Activated T-helper 1 cell treated with anti-CD3 and anti-CD28 coated beads, Interleukin-12 subunit alpha, Interleukin-12 subunit beta, Interleukin-2, Interleukin-4 antibody, amounts not matched to agents 30 ng/mL and 10 ng/mL and 1 ng/mL, durations not matched to agents 14 hours and 24 hours and 36 hours (primary cell): ENCODE measurements around the gene PIP. TPM values are rescaled to one million over a fixed set of nuclear protein-coding genes. Genes with fewer than 3 reads are reported as not detected.
"Not testable (repeated sequence)": the region's sequence is repeated elsewhere in the genome, so short reads cannot be mapped to it uniquely, and the experiment has no call there.

Experiments used
- DNase-seq: peaks from one replicate; pipeline ENCODE4 v3.0.0; 2021; ENCODE audit warnings: low spot score
- H3K27ac Mint-ChIP-seq: one replicate; pipeline ENCODE4 v1.8.0; 2021; ENCODE audit warnings: mild to moderate bottlenecking, mixed read lengths
- H3K27me3 Mint-ChIP-seq: one replicate; pipeline ENCODE4 v1.8.0; 2022; ENCODE audit warnings: mild to moderate bottlenecking, moderate library complexity, mixed read lengths; ENCODE audit not compliant: insufficient read depth
- H3K36me3 Mint-ChIP-seq: one replicate; pipeline ENCODE4 v1.8.0; 2021; ENCODE audit warnings: low read depth, mixed read lengths
- H3K4me1 Mint-ChIP-seq: one replicate; pipeline ENCODE4 v1.8.0; 2021; ENCODE audit warnings: low read depth, mixed read lengths
- H3K4me3 Mint-ChIP-seq: one replicate; pipeline ENCODE4 v1.8.0; 2021; ENCODE audit warnings: mild to moderate bottlenecking, moderate library complexity, mixed read lengths
- H3K9me3 Mint-ChIP-seq: one replicate; pipeline ENCODE4 v1.8.0; 2021; ENCODE audit warnings: mixed read lengths
- intact Hi-C: fragments of 100-400 bp; cut with micrococcal nuclease; formaldehyde crosslinking; loops from one replicate; pipeline ENCODE4 v1.15.1; 2024
- total RNA-seq: library from RNA; stranded (reverse); gene quantifications from 2 replicates; pipeline ENCODE4 v1.2.3, GENCODE V29; 2022

The PIP gene
- total RNA-seq = not detected in 2 replicates

- H3K4me3 Mint-ChIP-seq = no peak within 1 kb of the TSS
- H3K36me3 Mint-ChIP-seq = no peaks in the 10 kb centered on the region
- H3K27ac Mint-ChIP-seq = no peak within 1 kb of the TSS
- no peaks in the 10 kb centered on the region for H3K4me1 Mint-ChIP-seq
- no peaks in the 10 kb centered on the region for H3K9me3 Mint-ChIP-seq
- peaks cover 11% of the 10 kb centered on the region for H3K27me3 Mint-ChIP-seq
- DNase-seq = no peak
- intact Hi-C loops = no loop called here
Measured at GRCh38 chr7:143131781-143132180, at the start of gene PIP. TSS of gene PIP (plus strand) at chr7:143132077. CDS start at chr7:143132117, 40 bp downstream.

- intact Hi-C loops = no loop called here
- DNase-seq = no peak
- Mint-ChIP-seq H3K36me3 (no peaks in the 10 kb centered on the region), H3K9me3 (peaks cover 5% of the 10 kb centered on the region), H3K27me3 (peaks cover 12% of the 10 kb centered on the region), H3K27ac (no peak overlapping the region), H3K4me3 (no peak overlapping the region), H3K4me1 (no peaks in the 10 kb centered on the region)
Measured at GRCh38 chr7:143085109-143085508, 46.8 kb upstream of the PIP start.

- intact Hi-C loops, H3K4me1 Mint-ChIP-seq, H3K27ac Mint-ChIP-seq, H3K4me3 Mint-ChIP-seq, H3K36me3 Mint-ChIP-seq, H3K9me3 Mint-ChIP-seq, DNase-seq: not testable (repeated sequence)
- peaks cover 12% of the 10 kb centered on the region for H3K27me3 Mint-ChIP-seq
Measured at GRCh38 chr7:143085610-143086009, 46.3 kb upstream of the PIP start.

GRCh38 chr7:143088549-143089231 is 43.2 kb upstream of the PIP start:
- DNase-seq, H3K27me3 Mint-ChIP-seq, H3K36me3 Mint-ChIP-seq, H3K4me3 Mint-ChIP-seq, H3K27ac Mint-ChIP-seq, H3K4me1 Mint-ChIP-seq, intact Hi-C loops, H3K9me3 Mint-ChIP-seq: not testable (repeated sequence)

GRCh38 chr7:143096146-143096545 is 35.7 kb upstream of the PIP start:
- Mint-ChIP-seq H3K4me1 (no peaks in the 10 kb centered on the region), H3K4me3 (no peak overlapping the region), H3K9me3 (peaks cover 12% of the 10 kb centered on the region), H3K27ac (no peak overlapping the region), H3K36me3 (no peaks in the 10 kb centered on the region), H3K27me3 (peaks cover 1% of the 10 kb centered on the region)
- intact Hi-C loops = no loop called here
- DNase-seq = no peak

GRCh38 chr7:143099579-143099978 is 32.3 kb upstream of the PIP start:
- H3K36me3 Mint-ChIP-seq, intact Hi-C loops, H3K27me3 Mint-ChIP-seq, H3K4me3 Mint-ChIP-seq, H3K27ac Mint-ChIP-seq, H3K4me1 Mint-ChIP-seq, DNase-seq: not testable (repeated sequence)
- H3K9me3 Mint-ChIP-seq = peaks cover 12% of the 10 kb centered on the region

- no peak for DNase-seq
- Mint-ChIP-seq H3K4me1 (no peaks in the 10 kb centered on the region), H3K36me3 (no peaks in the 10 kb centered on the region), H3K9me3 (peaks cover 3% of the 10 kb centered on the region), H3K27me3 (no peaks in the 10 kb centered on the region), H3K27ac (no peak overlapping the region), H3K4me3 (no peak overlapping the region)
- intact Hi-C loops = no loop called here
Measured at GRCh38 chr7:143104759-143105158, 27.1 kb upstream of the PIP start.

GRCh38 chr7:143108019-143108418 is 23.9 kb upstream of the PIP start:
- H3K4me3 Mint-ChIP-seq, intact Hi-C loops, H3K27me3 Mint-ChIP-seq, DNase-seq, H3K9me3 Mint-ChIP-seq, H3K4me1 Mint-ChIP-seq, H3K27ac Mint-ChIP-seq, H3K36me3 Mint-ChIP-seq: not testable (repeated sequence)

GRCh38 chr7:143117395-143117794 is 14.5 kb upstream of the PIP start:
- Mint-ChIP-seq H3K4me1 (no peaks in the 10 kb centered on the region), H3K27ac (no peak overlapping the region), H3K9me3 (peaks cover 11% of the 10 kb centered on the region), H3K4me3 (no peak overlapping the region), H3K36me3 (no peaks in the 10 kb centered on the region), H3K27me3 (peaks cover 3% of the 10 kb centered on the region)
- no peak for DNase-seq
- intact Hi-C loops = no loop called here

- H3K27ac Mint-ChIP-seq = no peak overlapping the region
- peaks cover 8% of the 10 kb centered on the region for H3K9me3 Mint-ChIP-seq
- H3K4me3 Mint-ChIP-seq = no peak overlapping the region
- no peaks in the 10 kb centered on the region for H3K4me1 Mint-ChIP-seq
- peaks cover 2% of the 10 kb centered on the region for H3K27me3 Mint-ChIP-seq
- no peaks in the 10 kb centered on the region for H3K36me3 Mint-ChIP-seq
- intact Hi-C loops = no loop called here
- no peak for DNase-seq
Measured at GRCh38 chr7:143120691-143121405, 11.0 kb upstream of the PIP start.

GRCh38 chr7:143123326-143123725 is 8.6 kb upstream of the PIP start:
- H3K9me3 Mint-ChIP-seq, H3K27ac Mint-ChIP-seq, H3K27me3 Mint-ChIP-seq, DNase-seq, H3K4me1 Mint-ChIP-seq, H3K4me3 Mint-ChIP-seq, H3K36me3 Mint-ChIP-seq, intact Hi-C loops: not testable (repeated sequence)

GRCh38 chr7:143126146-143126545 is 5.7 kb upstream of the PIP start:
- Mint-ChIP-seq H3K36me3 (no peaks in the 10 kb centered on the region), H3K27me3 (peaks cover 6% of the 10 kb centered on the region), H3K4me1 (no peaks in the 10 kb centered on the region), H3K4me3 (no peak overlapping the region), H3K27ac (no peak overlapping the region), H3K9me3 (peaks cover 4% of the 10 kb centered on the region)
- intact Hi-C loops = no loop called here
- DNase-seq = no peak

GRCh38 chr7:143129051-143129450 is 2.8 kb upstream of the PIP start:
- Mint-ChIP-seq H3K4me1 (no peaks in the 10 kb centered on the region), H3K27ac (no peak overlapping the region), H3K9me3 (peaks cover 4% of the 10 kb centered on the region), H3K36me3 (no peaks in the 10 kb centered on the region), H3K4me3 (no peak overlapping the region), H3K27me3 (peaks cover 6% of the 10 kb centered on the region)
- intact Hi-C loops = no loop called here
- no peak for DNase-seq
